Measurements from ENCODE around the gene DACH2.

Gene DACH2

DNA sequence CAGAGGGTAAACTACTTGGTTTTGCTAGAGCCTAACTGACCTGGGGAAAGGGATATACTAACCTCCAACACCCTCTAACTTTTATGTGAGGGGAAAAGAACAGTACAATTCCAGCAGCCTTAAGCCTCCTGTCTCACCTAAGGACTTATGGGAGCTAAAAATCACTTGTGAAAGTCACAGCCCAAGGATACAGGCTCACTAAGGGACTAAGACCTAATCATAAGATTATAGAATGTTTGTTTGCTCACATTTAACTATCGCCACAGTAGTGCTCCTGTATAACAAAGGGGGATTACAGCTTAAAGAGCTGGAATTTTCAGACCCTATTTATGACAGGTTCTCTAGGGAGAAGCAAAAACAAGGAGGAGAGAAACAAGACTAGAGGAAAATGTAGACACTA lies 548.7 kb downstream of the DACH2 start:
- no peak for DNase-seq (ENCODE audit: low read depth)
- TF ChIP-seq, protein P1, sequence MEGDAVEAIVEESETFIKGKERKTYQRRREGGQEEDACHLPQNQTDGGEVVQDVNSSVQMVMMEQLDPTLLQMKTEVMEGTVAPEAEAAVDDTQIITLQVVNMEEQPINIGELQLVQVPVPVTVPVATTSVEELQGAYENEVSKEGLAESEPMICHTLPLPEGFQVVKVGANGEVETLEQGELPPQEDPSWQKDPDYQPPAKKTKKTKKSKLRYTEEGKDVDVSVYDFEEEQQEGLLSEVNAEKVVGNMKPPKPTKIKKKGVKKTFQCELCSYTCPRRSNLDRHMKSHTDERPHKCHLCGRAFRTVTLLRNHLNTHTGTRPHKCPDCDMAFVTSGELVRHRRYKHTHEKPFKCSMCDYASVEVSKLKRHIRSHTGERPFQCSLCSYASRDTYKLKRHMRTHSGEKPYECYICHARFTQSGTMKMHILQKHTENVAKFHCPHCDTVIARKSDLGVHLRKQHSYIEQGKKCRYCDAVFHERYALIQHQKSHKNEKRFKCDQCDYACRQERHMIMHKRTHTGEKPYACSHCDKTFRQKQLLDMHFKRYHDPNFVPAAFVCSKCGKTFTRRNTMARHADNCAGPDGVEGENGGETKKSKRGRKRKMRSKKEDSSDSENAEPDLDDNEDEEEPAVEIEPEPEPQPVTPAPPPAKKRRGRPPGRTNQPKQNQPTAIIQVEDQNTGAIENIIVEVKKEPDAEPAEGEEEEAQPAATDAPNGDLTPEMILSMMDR (IDR thresholded peaks at IDR 0.05; ENCODE audit: insufficient read depth, low read depth, low read length, missing control alignments), result no peak
- H3K4me3 ChIP-seq (ENCODE audit: low read length), result no peak overlapping the region

DNA sequence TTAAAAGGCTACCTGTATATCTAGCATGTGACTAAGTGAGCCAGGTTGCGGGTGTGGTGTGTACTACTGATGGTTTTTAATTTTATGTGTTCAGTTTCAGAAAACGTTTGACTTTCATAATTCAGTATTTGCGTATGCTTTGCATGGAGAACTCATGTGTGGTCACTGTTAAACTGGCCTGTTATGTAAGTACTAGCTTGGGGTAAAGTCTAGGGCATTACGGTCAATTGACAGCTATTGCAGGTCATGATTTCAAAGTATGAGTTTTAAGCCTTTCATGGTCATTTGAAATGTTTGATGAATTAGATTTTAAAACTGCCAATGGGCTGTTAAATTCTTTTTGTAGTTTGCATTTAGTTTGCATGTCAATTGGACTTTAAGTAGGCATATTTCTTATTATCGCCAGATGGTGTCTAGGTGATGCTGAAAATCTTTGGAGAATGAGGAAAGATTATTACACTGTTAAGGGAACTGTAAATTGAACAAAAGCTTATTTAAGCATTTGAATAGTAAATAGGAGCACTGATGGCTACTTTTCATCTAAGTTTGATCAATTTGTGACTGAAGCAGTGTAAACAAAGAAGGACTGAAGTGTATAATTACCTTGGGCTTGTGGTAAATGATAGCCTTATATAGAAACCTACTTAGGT lies 563.4 kb downstream of the DACH2 start:
- DNase-seq (ENCODE audit: low read depth), result no peak
- H3K4me3 ChIP-seq (ENCODE audit: low read length), result no peak overlapping the region
- TF ChIP-seq, protein P1 (IDR thresholded peaks at IDR 0.05; ENCODE audit: insufficient read depth, low read depth, low read length, missing control alignments), result no peak

GRCh38 chrX:86714441-86714840 lies 566.2 kb downstream of the DACH2 start:
- DNase-seq (ENCODE audit: low read depth), result no peak
- H3K4me3 ChIP-seq (ENCODE audit: low read length), result no peak overlapping the region
- TF ChIP-seq, protein P1 (IDR thresholded peaks at IDR 0.05; ENCODE audit: insufficient read depth, low read depth, low read length, missing control alignments), result no peak

- no peak for DNase-seq (ENCODE audit: low read depth)
- TF ChIP-seq, protein P1 (IDR thresholded peaks at IDR 0.05; ENCODE audit: insufficient read depth, low read depth, low read length, missing control alignments), result no peak
- H3K4me3 ChIP-seq (ENCODE audit: low read length), result no peak overlapping the region
These were observed 576.0 kb downstream of the DACH2 start for GRCh38 chrX:86724277-86724676.

DNA sequence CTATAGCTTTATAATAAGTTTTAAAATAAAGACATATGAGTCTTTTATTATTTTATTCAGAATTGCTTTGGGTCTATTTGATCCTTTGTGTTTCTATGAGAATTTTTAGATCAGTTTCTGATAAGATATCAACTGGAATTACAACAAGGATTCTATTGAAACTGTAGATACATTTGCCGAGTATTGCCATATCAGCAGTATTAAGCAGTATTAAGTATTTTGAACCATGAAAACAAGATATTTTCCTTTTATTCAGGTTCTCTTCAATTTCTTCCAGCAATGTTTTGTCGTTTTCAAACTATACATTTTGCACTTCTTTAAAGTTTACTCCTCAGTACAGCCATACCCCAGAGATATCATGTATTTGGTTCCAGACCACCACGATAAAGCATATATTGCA lies 598.8 kb downstream of the DACH2 start:
- TF ChIP-seq, protein P1 (IDR thresholded peaks at IDR 0.05; ENCODE audit: insufficient read depth, low read depth, low read length, missing control alignments), result no peak

DNA sequence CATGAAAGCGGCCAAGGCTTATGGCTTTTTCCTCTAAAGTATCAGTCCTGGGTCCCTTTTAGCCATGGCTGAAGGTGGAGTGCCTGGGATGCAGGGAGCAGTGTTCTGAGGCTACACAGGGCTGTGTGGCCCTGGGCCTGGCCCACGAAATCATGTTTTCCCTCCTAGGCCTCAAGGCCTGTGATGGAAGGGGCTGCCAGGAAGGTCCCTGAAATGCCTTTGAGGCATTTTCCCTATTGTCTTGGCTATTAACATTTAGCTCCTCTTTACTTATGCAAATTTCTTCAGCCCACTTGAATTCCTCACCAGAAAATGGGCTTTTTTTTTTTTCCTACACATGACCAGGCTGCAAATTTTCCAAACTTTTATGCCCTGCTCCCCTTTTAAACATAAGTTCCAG lies 657.0 kb downstream of the DACH2 start:
- no peak overlapping the region for H3K4me3 ChIP-seq (ENCODE audit: low read length)
- TF ChIP-seq, protein P1 (IDR thresholded peaks at IDR 0.05; ENCODE audit: insufficient read depth, low read depth, low read length, missing control alignments), result no peak
- no peak for DNase-seq (ENCODE audit: low read depth)

More for the DNA sequence above, 598.8 kb downstream of the DACH2 start:
- H3K4me3 ChIP-seq (ENCODE audit: low read length), result no peak overlapping the region
- no peak for DNase-seq (ENCODE audit: low read depth)

- H3K4me3 ChIP-seq (ENCODE audit: low read length), result no peak overlapping the region
- DNase-seq (ENCODE audit: low read depth), result peak; percentile 6
- TF ChIP-seq, protein P1 (IDR thresholded peaks at IDR 0.05; ENCODE audit: insufficient read depth, low read depth, low read length, missing control alignments), result peak; percentile 8
These were observed 658.5 kb downstream of the DACH2 start for GRCh38 chrX:86806786-86807185.
